UCSD-AML1 (cell line): ENCODE measurements around the gene KRT27.
"Not testable (repeated sequence)": the region's sequence is repeated elsewhere in the genome, so short reads cannot be mapped to it uniquely, and the experiment has no call there.

Source experiments
- DNase-seq: peaks from one replicate; lab custom pipeline; 2025; ENCODE audit not compliant: unreplicated experiment; lab: John Stamatoyannopoulos, UW

The KRT27 gene

DNA sequence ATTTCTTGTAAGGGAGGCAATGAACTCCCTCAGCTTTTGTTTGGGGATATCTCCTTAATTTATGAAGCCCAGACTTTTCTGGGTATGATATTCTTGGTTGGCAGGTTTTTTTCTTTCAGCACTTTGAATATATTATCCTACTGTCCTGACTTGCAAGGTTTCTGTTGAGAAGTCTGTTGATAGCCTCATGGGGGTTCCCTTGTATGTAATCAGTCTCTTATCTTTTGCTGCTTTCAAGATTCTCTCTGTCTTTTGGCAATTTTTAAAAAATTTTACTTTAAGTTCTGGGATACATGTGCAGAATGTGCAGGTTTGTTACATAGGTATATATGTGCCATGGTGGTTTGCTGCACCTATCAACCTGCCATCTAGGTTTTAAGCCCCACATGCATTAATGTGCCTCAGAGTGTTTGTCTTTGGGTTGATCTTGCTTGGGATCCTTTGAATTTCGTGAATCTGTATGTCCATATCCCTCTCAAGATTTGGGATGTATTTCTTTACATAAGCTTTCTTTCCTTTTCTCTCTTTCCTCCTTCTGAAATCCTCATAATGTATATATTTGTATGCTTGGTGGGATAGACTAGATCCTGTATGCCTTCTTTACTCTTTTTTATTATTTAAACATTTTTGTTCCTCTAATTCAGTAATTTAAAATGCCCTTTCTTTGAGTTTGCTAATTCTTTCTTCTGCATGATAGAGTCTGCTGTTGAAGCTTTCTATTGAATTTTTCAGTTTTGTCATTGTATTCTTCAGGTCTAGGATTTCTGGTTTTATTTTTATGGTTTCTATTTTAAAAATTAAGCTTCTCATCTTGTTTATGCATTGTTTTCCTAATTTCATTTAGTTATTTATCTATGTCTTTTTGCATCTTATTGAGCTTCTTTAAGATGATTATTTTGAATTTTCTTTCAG is 22.0 kb downstream of the KRT27 start:
- DNase-seq: no peak

DNA sequence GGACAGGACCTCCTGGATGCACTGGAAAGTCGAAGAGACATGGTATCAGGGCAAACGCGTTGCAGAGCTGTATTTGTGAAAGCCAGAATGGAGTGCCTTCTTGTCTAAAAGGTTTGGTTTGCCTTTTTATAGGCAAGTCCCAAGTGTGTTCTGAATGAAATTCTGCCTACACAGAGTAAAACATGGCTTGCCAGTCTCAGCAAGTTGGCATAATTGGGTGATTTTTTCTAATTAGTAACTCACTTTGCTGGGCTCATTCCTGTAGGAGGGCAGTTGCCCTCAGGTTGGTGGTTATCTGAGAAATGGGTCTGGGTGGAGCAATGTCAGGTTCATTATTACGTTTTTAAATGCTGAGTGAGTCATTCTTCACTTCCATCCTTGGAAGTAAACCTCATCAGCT is 27.1 kb downstream of the KRT27 start, which contains the start of gene KRT25:
TSS of gene KRT25 (minus strand) at position 101 of the 400 bp plus-strand sequence. CDS start at position 41, 60 bp downstream.
- DNase-seq: no peak

DNA sequence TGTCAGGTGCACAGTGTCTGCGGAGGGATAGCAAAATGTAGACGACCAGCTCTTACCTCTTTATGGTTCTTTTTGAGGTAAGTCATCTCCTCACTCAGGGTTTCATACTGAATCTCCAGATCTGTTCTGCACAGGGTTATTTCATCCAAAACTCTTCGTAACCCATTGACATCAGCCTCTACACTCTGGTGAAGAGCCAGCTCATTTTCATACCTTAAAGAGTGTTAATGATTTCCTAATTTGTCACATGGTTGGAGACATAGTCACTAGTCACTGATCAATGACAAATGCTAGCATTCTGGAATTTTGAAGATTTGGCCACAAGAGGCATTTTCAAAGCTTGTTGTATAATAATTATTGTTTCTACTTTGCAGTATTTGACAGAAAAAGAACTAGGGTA is 28.5 kb downstream of the KRT27 start:
- no peak for DNase-seq

DNA sequence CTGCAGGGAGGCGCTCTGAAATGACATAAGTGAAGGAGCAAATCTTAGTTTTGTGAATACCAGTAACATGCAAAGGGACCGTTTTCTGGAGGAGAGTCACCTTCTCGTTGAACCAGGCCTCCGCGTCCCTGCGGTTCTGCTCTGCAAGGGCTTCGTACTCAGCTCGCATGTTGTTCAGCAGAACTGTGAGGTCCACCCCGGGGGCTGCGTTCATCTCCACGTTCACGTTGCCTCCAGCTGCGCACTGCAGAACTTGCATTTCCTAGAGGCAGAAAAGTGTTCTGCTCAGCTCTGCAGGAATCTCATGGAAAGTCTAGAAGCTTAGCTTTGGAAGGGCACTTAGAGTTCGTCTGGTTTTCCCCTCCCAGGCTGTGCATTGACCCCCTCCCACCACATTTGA is 31.3 kb downstream of the KRT27 start:
- no peak for DNase-seq

DNA sequence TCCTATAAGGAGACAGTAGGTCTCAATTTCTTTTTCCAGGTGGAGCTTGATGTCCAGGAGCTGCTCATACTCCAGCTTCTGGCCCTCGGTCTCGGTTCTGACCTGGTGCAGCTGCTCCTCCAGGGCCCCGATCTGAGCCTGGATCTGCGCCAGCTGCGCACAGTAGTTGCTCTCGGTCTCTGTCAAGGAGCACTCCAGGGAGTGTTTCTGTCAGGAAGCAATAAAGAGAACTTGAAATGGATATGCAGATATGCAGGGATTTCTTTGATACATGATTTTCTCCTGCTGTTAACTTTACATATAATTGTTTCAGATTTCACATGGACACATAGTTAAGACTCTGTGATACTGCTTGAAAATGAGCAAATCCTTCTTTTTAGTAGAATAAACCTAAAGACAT is 32.0 kb downstream of the KRT27 start:
- no peak for DNase-seq

DNA sequence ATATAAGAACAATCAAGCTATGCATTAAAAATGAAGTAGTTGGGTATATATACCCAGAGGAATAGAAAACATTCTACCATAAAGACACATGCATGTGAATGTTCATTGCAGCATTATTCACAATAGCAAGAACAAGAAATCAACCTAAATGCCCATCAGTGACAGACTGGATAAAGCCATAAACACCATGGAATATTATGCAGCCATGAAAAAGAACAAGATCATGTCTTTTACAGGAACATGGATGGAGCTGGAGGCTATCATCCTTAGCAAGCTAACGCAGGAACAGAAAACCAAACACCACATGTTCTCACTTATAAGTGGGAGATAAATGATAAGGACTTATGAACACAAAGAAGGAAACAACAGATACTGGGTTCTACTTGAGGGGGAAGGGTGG is 33.7 kb downstream of the KRT27 start:
- not testable (repeated sequence) for DNase-seq

DNA sequence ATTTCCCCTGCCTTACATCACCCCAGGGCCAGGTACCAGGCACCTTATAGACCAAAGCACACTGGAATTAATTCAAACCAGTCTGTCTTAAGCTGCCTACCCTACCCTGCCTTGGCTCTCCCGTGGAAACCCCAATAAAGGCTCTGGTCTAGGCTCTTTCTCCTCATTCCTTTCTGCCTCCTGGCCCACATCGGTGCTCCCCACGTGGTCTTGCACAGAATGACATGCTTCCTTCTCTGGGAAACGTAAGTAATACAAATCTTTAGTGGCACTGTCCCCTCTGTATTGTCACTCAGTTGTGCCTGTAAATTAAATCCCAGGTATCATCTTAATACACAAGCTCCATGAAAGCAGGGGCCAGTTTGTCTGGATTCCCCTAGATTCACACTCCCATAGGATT is 43.8 kb downstream of the KRT27 start:
- DNase-seq: no peak

DNA sequence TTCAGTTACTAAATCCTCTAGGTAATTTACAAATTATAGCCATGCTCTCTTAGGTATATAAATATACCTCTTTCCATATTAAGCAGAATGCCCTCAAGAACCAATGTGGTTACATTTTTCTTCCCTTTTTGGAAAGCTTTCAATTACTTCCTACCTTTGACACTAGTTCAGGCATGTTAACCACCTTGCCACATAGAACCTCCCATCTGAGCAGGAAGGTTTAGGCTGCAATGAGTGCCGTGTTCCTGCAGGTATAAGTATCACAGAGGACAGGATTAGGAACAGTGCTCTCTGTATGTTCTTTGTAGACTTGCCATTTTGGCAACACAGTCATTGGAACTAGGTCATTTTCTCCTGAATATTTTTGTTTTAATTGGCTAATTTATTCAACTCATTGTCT is 47.3 kb downstream of the KRT27 start:
- no peak for DNase-seq

DNA sequence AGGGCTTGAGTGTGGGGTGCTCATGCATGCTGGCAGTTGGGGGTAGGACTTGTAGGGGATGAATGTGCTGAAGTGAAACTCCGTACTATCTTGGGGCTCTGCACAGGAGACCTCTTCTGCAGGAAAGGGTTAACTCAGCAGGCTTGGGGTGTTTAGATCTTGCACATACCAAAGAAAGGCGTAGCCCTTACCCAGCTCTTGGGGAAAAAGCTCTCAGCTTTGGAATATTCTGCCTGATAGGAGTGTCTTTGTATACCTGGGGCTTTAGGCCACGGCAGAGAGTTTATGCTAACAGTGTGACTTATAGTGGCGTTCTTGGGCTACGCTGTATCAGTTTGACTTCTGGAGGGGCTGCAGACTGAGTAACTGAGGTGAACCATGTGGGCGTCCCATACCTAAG is 48.3 kb downstream of the KRT27 start:
- DNase-seq: no peak

DNA sequence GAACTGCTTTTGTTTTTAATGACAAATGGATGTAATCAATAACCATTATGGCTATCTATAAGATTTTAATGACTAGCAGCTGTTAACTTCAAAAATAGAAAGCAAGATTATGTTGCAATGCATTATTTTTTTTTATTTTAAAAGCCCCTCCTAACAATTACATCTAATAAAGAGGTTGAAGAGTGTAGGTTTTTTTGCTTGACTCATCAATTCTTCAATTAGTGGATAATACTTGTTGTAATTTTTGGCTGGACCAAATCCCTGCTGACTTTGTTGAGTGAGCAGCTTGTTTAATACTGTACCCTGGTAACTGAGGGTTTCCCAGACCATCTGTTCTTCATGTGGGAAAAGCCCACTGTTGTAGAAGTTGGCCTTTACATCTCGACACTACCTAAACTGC is 51.4 kb downstream of the KRT27 start:
- DNase-seq: no peak

DNA sequence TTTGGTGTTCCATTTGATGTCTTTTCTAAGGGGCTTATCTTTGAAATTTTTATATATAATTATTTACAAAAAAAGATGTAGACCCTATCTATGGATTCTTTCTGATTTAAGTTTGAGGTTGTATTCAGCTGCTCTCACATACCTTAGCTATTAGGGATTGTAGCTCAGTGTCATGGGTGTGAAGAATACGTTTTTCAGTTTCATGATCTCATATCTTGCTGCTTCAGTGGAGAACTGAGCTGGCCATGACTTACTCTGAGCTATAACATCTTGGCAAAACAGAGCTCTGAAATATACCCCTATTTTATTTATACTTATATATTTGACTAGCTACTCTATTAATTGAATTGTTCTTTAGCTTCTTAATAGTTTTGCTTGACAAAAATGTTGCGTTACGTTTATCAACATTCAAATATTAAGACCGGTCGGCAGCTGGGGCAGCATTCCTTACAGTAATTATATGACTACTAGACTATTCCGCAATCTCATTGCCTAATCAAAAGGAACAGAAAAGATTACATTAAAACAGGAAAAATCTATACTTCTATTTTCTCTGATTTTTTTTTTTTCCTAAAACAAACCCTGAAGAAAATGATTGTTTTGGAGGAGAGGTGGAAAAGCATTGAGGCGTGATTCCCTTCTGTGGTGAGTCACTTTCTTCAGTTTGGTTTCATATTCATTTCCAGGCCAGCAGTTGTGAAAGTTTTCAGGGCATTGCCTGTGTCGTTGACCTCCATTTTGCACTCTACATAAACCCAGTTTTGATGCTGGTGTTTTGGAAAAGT is 54.7 kb downstream of the KRT27 start:
- no peak for DNase-seq

DNA sequence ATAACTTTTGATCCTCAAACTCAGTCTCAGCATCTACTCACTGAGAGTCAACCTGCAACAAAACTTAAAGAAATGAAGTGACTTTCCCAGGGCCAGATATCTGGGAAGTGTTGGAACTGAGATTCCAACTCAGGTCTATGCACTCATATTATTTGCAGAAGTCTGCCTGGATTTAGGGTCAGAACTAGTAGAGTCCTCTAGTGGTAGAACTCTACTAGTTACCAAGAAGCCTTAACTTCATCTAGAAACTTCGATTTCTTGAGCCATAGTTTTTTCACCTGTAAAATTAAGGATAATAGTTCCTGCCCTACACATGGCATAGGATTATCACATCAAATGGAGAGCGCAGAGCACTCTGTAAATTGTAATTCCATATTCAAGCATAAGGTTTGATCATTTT is 55.4 kb downstream of the KRT27 start:
- DNase-seq: no peak
